ENCODE results near the gene SYNE1.

SYNE1 gene

DNA sequence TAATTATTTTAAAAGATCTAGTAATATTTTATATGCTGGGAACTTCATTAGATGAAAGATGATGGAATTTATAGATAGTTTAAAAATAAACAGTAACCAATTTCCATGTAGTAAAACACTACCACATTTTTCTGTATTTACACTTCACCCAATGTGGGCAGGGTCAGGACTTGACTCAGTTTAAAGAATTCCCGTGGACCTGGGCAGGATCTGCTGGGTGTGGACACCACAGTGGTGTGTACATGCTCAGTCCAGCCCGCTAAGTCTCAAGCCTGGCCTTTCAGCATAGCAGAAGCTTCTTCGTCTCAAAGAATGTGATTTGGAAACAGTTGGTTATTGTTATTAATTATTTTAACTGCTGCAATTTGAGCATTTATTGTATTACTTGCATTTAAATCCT is 364.2 kb downstream of the SYNE1 start:
- peak; percentile 55 for DNase-seq (ENCODE audit: low spot score)

DNA sequence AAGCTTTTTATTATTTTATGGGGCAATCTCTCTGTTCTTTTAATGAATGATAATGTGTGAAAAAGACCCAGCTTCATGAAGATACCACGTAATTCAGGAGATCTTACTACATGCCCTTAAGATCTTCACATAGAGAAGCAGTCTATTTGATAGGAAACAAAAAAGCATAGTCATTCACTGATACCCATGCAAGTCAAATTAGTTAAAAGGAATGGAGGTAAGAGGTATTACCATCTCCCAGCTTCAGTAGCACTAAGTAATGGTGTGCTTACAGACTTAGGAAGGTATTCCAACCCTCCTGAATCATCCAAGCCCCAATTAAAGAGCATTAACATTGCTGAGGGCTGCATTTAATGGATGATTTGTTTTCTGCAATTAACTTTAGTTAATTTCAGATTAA is 364.7 kb downstream of the SYNE1 start:
- DNase-seq (ENCODE audit: low spot score) = peak; percentile 3

DNA sequence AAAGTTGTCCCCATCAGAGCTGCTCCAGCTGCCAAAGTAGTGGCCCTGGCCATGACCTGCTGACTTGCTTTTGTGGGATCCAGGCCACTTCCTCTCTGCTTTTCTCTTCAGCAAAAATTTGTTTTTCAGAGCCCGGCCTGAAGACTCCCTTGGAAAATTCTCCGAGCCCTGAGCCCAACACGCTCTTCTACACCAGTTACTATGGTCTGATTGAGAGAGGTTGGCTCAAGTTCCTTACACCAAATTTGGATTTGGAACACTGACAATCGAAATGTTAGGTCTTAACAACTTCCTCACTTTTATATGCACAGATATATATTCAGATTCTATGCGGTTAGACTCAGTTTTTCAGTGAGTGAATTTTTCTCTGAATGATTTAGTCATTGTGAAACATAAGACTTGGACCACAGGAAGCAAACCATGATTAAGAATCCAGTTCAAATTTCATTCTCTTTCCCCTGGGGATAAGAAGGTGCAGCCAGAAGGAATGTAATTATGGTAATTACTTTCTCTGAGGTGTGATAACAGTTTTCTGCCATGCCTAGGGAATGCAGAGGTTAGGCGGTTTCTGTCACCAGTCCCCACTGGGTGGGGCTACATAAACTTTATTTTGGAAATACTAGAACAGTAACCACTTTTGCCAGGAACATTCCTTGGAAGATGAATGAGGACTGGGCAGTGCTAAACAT is 365.2 kb downstream of the SYNE1 start:
- peak; percentile 50 for DNase-seq (ENCODE audit: low spot score)

DNA sequence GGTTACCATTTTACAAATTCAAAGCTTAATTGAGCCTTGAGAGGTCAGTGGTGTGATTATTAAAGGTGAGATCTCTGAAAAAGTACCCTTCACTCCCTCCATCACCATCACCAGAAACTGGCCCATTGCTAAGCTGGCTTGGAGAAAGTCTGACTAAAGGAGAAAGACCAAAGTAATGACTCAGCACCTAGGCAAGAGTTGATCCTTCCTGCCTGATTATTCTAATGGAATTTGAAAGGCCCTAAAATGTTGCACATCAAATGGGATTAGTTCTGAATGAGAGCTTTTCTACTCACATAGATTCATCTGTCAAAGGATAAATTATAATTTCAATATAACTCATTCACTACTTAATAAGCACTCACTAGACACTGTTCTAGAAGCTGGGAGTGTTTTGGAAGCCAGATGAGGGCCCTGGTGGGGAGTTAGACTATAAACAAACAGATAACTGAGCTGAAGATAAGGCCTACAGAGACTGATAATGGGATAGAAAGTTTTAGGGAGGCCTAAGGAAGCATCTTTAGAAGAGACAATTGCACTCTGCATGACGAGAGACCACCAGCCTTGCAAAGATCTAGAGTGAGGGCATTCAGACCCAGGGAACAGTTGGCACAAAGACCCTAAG is 366.7 kb downstream of the SYNE1 start:
- DNase-seq (ENCODE audit: low spot score) = no peak

DNA sequence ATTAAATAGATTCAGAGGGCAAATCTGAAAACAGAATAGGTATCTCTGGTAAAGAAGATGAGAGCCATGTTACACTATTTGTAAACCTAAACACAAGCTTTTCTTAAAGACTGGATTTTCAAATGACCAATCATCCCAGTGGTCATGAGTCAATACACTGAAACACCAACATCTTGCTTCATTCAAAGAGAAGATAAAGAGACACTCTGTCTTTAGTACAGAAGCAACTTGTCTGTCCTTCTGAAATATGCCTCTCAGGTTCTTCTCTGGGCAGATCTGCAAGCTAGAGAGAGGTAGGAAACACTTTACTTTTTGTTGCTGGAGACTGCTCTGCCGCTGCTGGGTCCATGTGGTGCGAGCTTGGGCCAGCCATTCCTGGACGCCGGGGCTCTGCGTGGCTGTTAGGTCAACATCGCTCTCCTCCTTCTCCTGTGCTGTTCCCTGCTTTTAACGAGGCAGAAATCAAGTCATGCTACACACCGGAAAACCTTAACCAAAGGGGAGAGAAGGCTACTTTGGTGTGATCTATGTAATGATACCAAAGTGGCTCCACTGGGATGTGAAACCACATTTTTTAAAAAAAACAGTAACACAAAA is 368.2 kb downstream of the SYNE1 start:
- DNase-seq (ENCODE audit: low spot score) = no peak

DNA sequence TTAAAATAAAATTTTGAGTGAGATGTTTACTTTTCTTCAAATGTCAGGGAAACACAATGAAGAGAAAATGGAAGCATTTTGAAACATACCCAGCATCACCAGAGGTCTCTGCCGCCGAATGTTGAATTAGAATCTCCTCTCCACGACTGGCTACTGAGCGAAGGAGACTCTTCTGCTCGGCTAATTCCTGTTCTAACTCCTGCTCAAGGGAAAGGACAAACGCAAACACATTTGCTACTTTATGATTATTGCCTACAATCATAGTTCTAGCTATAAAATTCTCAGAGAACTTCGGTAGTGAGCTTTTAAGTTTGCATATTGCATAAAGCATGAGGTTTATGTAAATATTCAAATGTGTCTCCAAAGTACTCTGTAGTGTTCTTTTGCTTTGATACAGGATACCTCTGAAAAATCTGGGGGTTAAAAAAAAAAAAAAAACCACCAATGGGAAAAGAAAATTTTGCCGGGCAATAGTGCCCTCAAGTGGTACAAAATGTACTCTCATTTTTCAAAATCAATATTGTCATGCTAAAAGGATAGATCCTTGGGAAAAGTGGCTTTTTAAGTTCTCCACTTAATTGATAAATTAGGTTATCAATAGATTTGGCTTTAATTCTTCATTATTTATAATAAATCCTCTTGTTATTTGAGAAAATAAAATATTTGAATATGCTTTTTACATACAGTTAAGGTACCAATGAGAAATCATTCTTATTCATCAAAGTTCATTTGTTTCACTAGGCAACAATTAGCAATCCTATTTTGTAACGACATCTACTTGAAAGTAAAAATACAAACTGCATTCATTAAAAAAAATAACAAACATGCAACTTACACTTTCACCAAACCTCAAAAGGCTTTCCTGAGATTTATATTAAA is 369.0 kb downstream of the SYNE1 start:
- DNase-seq (ENCODE audit: low spot score) = peak; percentile 34

DNA sequence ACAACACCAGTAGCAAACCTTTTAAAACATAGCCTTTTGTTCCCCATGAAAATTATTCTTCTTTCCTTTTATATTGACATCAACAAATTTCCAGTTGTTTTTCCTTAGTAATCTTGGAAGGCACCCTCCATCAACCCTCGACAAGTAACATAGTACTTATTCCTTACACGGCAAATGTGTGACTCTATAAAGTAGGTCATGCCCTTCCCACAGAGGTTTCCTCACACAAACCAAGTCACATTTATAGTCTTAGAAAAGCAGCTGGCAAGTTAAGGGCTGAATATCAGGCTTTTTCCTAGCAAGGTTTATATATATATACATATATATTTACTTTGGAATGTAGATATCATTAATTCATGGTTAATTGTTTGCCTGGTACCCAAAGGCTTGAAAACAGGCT is 371.5 kb downstream of the SYNE1 start:
- DNase-seq (ENCODE audit: low spot score) = no peak

DNA sequence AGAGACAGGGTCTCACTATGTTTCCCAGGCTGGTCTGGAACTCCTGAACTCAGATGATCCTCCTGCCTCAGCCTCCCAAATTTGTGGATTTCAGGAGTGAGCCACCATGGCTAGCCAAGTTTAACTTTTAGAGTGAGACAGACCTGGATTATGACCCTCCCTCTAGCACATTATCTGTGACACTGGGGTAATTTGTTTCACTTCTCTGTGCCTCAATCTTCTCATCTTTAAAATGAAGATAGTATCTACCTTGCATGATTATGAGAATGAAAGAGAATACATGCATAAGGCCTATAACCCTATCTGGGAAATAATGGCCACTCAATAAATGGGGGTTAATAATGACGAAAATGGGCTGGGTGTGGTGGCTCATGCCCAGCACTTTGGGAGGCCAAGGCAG is 373.6 kb downstream of the SYNE1 start:
- no peak for DNase-seq (ENCODE audit: low spot score)

DNA sequence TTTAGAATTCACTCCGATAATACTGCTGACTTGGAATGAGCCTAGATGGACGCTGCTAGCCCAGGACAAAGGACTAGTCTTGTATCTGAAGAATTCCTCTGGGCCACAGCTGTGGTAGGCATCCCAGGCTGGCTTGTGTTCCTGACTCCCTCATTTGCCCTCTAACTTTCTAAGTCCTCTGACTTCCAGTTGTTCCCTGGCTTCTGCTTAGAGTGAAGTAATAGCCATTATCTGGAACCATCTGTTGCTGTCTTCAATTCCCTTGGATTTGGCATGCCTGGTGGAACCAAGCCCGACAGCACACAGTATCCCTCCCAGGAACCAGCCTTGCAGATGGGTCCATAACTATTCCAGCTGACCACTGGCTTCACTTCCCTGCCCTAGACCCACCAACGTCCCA is 376.0 kb downstream of the SYNE1 start:
- no peak for DNase-seq (ENCODE audit: low spot score)

DNA sequence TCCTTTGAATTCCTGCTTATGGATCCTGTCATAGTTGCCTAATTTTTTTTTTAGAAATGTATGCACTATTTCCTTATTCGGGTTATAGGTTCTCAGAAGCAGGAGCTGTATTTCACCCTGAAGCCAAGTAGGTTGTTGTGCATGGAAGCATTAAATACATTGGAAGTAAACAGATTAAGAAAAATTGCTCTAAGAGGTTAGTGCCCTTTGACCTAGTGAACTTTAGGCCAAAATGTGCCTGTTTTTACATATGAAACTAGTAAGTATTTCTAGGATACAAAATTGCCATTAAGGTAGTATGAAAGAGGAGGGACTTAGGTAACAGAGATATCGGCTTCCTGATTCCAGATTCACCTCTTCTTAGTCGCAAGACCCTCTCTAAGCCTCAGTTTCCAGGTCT is 377.9 kb downstream of the SYNE1 start:
- no peak for DNase-seq (ENCODE audit: low spot score)

DNA sequence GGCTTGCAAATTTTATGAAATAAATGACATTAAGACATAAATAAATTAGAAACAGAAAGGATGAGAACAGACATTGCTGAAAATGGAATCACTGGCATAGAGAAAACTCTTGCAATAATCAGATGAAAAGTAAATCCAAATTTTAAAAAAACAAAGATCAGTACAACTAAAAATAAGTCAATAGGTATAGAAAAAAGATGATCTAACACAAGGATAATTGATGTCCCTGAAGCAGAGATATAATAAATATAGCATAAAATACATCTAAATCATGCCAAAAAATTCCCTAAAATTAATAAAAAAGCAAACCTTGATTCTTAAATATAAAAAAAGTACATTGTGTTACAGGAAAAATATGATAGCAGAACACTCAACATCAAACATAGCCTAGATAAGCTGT is 379.6 kb downstream of the SYNE1 start:
- no peak for DNase-seq (ENCODE audit: low spot score)

DNA sequence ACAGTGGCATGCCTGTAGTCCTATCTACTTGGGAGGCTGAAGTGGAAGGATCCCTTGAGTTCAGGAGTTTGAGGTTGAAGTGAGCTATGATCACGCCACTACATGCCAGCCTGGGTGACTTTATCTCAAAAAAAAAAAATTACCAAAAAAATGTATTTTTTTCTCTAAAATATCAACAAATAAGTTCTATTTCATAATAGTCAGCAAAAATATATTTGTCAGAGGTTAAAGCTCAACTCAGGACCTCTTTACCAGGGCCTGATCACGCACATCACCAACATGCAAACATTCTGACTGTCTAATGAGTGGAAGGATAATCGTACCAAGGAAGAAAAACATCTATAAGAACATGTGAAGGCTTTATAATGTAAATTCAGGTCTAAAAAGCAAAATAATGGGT is 387.0 kb downstream of the SYNE1 start:
- no peak for DNase-seq (ENCODE audit: low spot score)

DNA sequence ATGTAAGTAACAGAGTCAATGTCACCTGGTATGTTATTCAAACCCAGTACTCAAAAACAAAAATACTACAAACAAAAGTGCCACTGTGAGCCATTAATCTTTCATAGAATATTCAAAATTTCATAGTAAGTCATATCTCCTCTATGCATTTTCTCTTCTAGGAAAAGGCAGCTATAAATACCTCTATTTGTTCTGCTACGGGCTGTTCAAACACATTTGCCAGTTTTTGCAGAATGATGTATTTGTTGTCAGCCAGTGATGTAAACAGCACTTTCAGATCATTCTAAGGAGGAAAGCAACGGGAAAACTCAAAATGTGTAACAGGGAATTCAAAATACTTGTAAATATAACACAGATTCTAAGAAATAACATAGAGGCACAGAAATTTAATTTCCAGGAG is 388.2 kb downstream of the SYNE1 start:
- no peak for DNase-seq (ENCODE audit: low spot score)

DNA sequence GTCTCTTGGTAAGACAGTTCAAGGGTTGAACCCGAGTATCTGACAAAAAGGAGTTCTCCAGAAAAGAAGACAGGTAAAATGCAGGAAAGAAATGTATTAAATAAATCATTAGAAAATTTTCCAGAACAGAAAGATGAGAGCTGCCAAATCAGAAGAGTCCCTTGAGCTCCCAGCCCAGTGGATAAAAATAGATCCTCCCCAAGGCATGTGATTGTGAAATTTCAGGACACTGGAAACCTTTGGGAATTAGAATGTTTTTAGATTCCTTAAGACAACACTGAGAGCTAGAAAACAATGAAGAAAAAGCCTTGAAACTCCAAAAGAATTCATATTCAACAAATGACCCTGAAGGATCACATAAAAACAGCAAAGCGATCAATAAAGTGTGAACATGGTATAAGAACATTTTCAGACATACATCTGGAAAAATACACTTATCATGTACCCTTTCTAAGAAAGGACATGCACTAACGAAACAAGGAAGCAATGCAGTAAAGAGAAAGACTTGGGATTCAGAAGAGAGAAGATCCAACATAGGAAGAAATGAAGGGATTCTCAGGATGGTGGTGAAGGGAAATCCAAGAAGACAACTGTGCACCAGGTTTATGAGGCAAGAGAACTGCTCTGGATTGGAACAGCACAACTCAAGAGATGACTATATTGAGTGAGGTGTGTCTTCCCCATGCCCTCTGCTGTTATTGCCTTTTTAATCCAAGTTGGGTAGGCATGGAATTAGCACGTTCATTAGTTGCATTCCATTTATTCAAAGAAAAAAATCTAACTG is 390.4 kb downstream of the SYNE1 start:
- no peak for DNase-seq (ENCODE audit: low spot score)

DNA sequence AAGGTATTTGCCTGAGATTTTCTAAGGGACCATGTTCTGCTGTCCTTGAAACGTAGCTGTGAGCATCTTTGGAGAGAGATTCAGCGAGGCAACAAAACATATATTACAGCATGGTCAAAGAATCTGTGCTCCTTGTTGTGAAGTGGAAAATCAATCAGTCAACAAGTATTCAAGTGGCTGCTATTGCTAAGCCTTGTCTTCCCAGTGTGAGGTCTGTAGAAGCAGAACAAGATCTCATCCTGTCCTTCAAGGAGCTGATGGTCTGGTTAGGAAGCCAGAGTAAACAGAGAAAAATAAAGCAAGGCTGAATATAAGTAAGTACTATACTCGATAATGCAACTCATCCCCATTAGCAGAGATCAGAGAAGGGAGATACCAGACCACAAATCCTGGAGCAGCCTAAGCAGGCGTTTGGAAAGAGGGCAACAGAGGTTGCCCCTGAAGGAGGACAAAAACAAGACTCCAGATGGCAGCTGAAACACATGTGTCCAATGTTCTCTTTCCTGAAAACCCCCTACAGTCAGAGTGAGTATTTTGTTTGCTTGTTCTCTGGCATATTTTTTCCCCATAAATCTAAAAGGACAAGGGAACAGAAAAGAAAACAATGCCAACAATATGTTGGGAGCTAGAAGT is 392.0 kb downstream of the SYNE1 start:
- no peak for DNase-seq (ENCODE audit: low spot score)

DNA sequence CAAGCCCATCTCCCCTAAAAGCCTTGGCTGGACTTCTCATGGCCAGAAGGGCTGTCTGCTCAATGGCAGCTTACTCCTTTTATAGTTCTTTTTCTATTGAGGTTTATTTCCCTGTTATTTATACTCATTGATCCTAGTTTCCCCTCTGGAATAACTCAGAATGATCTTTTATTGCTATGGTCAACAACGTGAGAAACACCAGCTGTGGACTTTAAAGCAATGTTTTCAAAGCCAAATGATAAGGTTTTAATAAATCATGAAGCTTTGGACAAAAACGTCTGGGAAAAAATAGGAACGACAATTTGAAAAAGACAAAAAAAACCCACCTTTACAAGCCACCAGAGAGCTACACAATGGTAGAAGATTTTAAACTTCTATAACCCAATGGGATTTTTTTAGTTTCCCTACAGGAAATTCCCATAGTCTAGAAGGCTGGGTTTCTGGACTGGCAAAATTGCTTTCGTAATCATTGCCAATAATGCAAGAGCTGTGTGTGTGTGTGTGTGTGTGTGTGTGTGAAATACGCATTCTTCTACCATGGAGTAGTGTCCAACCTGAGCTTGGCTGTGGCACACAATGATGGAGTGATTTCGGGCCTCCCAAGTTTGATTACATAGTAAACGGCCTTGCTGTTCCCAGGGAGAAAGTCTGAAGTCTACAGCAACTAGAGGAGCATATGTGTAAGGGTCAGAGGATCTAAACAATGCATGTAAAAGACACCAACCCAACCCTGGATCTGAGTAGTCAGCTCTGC is 396.0 kb downstream of the SYNE1 start:
- DNase-seq (ENCODE audit: low spot score) = no peak

DNA sequence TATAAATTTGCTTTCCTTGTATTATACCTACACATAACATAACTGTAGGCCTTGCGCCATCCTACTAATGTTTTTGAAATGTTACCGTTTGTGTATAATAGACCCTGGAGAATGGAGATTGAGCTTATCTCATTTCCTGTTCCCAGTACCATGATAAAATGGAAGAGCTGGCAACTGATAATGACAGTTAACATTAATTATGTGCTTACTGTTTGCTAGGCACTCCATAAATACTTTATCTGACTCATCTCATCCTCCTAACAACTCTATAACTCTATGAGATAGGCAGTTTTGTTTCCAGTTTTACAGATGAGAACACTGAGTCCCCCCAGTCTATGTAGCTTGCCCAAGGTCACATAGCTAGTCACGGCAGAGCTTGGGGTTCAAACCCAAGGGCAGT is 396.7 kb downstream of the SYNE1 start:
- no peak for DNase-seq (ENCODE audit: low spot score)

DNA sequence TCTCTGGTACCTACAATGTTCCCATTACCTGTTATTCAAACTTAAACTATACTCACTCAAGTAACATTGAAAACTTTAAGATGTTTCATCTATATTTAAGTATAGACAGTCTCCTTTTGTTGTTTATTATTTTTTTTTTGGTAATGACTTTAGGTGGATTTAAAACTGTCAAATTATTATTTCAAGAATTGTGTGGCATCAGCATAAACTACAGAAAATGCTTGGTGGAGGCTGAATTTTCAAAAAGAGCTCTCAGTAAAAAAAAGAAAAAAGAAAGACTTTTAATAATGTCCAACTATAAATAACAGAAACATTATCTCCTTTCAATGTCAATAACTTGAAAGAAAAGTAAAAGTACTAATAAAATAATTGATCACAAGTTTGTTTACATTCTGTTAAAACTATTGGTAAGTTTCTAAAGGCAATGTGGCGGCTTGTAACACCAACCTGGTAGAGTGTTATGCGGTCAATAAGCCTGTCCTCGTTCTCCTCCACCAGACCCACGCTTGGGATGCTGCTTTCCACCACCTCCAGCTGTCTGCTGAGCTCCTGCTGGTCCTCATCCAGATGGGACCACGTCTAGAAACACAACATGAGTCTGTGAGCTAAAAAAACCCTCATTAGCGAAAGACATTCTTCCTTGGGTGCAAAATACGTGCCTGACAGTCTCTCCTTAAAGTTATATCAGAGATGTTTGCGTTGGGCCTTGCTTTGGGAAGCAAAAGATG is 400.6 kb downstream of the SYNE1 start:
- DNase-seq (ENCODE audit: low spot score) = no peak

DNA sequence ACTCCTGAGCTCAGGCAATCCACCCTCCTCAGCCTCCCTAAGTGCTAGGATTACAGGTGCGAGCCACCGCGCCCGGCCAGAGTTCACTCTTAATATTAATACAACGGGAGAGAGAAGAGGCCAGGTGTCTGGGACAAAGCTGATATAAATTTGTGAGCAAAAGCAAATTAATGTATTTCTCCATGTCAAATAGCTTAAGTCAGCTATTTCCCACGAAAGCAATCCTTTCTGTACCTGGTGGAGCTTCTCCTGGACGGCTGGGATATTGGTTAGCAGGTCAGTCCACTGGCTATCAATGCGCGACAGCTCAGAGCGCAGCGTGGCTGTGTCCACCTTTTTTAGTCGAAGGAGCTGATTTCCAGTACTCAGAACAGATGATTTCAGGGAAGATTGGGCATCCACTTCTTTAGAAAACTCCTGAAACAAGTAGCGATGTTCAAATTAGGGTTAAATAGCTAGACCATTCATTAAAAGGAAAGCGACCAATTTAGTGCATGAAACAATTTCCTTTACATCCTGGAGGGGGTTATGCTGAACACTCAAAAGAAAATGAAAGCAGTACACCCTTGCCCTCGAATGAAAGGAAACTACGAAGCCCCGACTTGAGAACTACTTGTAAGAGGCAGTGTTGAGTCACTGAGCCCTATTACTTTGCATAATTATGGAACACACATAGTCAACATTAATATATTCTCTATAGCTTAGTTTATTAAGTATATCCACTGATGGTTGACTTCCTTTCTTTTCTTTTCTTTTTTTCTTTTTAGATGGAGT is 403.4 kb downstream of the SYNE1 start:
- DNase-seq (ENCODE audit: low spot score) = no peak
